Testis (tissue), 3 donors: Measurements from ENCODE around the gene OGFR. TPM values are rescaled to one million over a fixed set of nuclear protein-coding genes. Genes with fewer than 3 reads are reported as not detected.

ENCODE experiments used
- DNase-seq: peaks from one replicate; pipeline ENCODE4 v3.0.0-alpha.2; 2019
- H3K27ac ChIP-seq, 2 donors: fragments of 200-600 bp; sonication (generic); one replicate each; pipeline ENCODE4 v1.5.1; 2019
- H3K27me3 ChIP-seq: fragments of 200-600 bp; sonication (generic); one replicate; pipeline ENCODE4 v1.5.1; 2019
- H3K36me3 ChIP-seq: fragments of 200-600 bp; sonication (generic); one replicate; pipeline ENCODE4 v1.5.1; 2017; ENCODE audit warnings: low read depth; ENCODE audit errors: missing control alignments
- H3K4me1 ChIP-seq: fragments of 200-600 bp; sonication (generic); one replicate; pipeline ENCODE4 v1.5.1; 2019
- H3K4me3 ChIP-seq, 2 donors: fragments of 200-600 bp; sonication (generic); one replicate each; pipeline ENCODE4 v1.5.1; 2017 to 2019
- H3K9me3 ChIP-seq: fragments of 200-600 bp; sonication (generic); one replicate; pipeline ENCODE4 v1.5.1; 2017
- POLR2A ChIP-seq: fragments of 450-650 bp; IDR thresholded peaks from one replicate; pipeline ENCODE4 v1.6.1; 2017; ENCODE audit warnings: antibody characterized with exemption, mild to moderate bottlenecking, moderate library complexity
- WGBS, 2 donors: methylation state at CpG; one replicate each; pipeline ENCODE4 v1.1.5; 2018; 5-methylcytosine and 5-hydroxymethylcytosine counted together
- intact Hi-C: fragments of 100-400 bp; cut with DNase I; formaldehyde crosslinking; loops from one replicate; pipeline ENCODE4 v1.15.1; 2023; ENCODE audit warnings: low total_unique reads
- polyA plus RNA-seq: library from polyadenylated mRNA; stranded (reverse); fragments of 350-450 nt; fragmentation: Illumina TruSeq; extraction: RNeasy Lipid Tissue Mini Kit (QIAGEN cat#74804); gene quantifications from one replicate; pipeline ENCODE4 v1.2.3, GENCODE V29; 2014; ENCODE audit warnings: low read depth, low replicate concordance; ENCODE audit not compliant: insufficient read depth
- total RNA-seq, 2 donors: library from RNA; depleted of rRNA; stranded (reverse); fragments of >200 nt; gene quantifications; one replicate each; pipeline ENCODE4 v1.2.3, GENCODE V29; 2016
- TF ChIP-seq, protein P1 (sequence below), 3 experiments: fragments of 450-650 bp in 2 of 3; fragments of 200-600 bp in 1 of 3; sonication (generic) in 1 of 3; IDR thresholded peaks; one replicate each; pipeline ENCODE4 v1.5.1; 2016 to 2019; ENCODE audit warnings: antibody characterized with exemption in 3 of 3, mild to moderate bottlenecking in 2 of 3, moderate library complexity in 1 of 3

Gene OGFR
- total and polyA plus RNA-seq, 3 donors from 2014 or later: 23.7 to 57.0 (median 46.6) TPM

DNA sequence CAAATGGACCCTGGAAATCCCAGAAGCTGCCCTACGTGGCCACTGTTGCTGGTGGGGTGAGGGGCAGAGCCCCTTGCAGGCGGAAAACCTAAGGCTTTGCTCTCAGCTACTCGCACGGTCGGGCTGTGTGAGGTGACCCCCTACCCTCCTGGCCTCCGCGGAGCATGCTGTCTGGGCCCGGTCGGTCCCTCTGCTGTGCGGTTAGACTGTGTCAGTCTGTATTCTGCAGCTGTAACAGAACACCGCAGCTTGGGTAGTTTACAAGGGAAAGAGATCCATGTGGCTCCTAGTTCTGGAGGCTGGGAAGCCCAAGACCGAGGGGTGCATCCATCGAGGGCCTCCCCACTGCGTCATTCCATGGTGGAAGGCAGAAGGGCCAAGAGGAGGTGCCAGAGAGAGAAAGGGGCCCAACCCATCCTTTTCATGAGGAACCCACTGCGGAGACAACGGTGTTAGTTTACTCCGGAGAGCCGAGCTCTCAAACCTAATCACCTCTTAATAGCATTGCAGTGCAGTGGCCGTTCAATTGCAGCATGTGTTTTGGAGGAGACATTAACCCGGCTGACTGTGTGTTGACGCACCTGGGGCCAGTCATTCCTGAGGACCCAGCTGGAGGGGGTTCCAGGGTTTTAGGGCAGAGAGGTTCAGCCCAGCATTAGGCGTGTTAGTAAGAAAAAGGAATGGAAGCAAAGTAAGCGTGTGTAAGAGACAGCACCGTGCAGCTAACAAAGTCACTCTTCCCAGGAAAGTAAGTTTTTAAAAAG lies 30.5 kb downstream of the OGFR start:
- no peak for DNase-seq
- H3K27ac ChIP-seq: no peak overlapping the region

DNA sequence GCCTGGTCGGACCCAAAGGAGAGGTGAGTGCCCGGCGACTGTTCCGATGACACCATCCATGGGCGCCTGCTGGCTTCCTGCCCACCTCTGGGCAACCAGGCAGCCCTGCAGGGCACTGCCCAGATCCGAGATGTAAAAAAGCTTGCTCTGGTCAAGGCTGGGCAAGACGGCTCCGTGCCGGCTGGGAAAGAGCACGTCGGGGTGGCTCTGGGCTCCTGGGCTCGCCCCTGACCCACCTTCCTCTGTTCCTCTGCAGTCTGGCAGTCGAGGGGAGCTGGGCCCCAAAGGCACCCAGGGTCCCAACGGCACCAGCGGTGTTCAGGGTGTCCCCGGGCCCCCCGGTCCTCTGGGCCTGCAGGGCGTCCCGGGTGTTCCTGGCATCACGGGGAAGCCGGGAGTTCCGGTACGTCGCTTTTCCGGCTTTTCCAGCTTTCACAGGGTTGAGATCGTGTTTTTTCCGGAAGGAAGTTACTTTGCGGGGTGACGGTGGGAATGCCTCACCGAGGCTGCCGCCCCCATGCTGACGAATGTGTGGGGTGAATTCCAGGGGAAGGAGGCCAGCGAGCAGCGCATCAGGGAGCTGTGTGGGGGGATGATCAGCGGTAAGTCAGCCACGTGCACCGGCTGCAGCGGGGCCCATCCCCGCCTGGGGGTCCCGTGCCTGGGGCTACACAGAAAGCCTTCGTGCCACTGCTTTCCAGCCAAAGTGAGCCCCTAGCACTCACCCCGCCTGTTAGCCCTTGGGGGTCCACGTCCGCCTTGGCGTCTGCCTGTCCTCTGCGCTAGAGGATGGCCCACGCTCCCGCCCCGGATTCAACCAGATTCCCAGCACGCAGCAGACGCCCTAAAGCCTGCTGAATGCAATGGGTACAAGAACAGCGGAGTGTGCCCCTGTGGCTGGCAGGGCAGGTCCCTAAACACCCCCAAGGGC lies 31.6 kb downstream of the OGFR start:
- no peaks in the 10 kb centered on the region for H3K36me3 ChIP-seq
- H3K27ac ChIP-seq: no peak overlapping the region
- WGBS, 2 donors: 82 to 84% methylated on average over 35 to 52 of the region's 52 CpGs
- no peaks in the 10 kb centered on the region for H3K27me3 ChIP-seq
- intact Hi-C loops: no loop called here
- H3K4me3 ChIP-seq: no peak overlapping the region
- DNase-seq: no peak
- no peaks in the 10 kb centered on the region for H3K9me3 ChIP-seq
- TF ChIP-seq POLR2A: no peak
- TF ChIP-seq, protein P1, sequence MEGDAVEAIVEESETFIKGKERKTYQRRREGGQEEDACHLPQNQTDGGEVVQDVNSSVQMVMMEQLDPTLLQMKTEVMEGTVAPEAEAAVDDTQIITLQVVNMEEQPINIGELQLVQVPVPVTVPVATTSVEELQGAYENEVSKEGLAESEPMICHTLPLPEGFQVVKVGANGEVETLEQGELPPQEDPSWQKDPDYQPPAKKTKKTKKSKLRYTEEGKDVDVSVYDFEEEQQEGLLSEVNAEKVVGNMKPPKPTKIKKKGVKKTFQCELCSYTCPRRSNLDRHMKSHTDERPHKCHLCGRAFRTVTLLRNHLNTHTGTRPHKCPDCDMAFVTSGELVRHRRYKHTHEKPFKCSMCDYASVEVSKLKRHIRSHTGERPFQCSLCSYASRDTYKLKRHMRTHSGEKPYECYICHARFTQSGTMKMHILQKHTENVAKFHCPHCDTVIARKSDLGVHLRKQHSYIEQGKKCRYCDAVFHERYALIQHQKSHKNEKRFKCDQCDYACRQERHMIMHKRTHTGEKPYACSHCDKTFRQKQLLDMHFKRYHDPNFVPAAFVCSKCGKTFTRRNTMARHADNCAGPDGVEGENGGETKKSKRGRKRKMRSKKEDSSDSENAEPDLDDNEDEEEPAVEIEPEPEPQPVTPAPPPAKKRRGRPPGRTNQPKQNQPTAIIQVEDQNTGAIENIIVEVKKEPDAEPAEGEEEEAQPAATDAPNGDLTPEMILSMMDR (IDR thresholded peaks at IDR 0.05): no peak
- no peaks in the 10 kb centered on the region for H3K4me1 ChIP-seq

More for the DNA sequence above, 30.5 kb downstream of the OGFR start:
- TF ChIP-seq POLR2A: no peak
- TF ChIP-seq, protein P1 (IDR thresholded peaks at IDR 0.05): no peak
- Histone ChIP-seq H3K4me3 (no peak overlapping the region), H3K36me3 (no peaks in the 10 kb centered on the region), H3K27me3 (no peaks in the 10 kb centered on the region), H3K9me3 (no peaks in the 10 kb centered on the region), H3K4me1 (no peaks in the 10 kb centered on the region)
- intact Hi-C loops: no loop called here
- 91% methylated on average over 24 of the region's 24 CpGs for WGBS, 2 donors

DNA sequence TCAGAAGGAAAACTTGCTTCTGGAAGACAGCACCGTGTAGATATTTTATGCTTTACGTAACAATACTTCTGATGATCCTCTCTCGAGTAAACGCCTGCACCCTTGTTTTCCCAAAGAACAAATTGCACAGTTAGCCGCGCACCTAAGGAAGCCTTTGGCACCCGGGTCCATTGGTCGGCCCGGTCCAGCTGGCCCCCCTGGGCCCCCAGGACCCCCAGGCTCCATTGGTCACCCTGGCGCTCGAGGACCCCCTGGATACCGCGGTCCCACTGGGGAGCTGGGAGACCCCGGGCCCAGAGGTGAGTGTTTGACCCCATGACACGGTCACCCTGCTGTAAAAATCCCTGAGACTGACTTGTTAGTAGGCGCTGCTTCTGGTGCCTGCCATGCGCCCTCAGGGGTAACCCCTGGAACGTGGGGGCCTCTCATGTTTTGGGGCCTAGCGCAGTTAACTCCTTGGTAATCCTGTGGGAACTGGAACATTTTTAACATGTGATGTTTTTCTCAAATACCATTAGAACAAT lies 32.4 kb downstream of the OGFR start:
- Histone ChIP-seq H3K36me3 (no peaks in the 10 kb centered on the region), H3K4me3 (no peak overlapping the region), H3K27me3 (no peaks in the 10 kb centered on the region), H3K4me1 (no peaks in the 10 kb centered on the region), H3K27ac (no peak overlapping the region), H3K9me3 (no peaks in the 10 kb centered on the region)
- DNase-seq: no peak
- intact Hi-C loops: no loop called here
- 86 to 93% methylated on average over 12 to 19 of the region's 19 CpGs for WGBS, 2 donors
- TF ChIP-seq, protein P1 (IDR thresholded peaks at IDR 0.05): no peak
- TF ChIP-seq POLR2A: no peak

DNA sequence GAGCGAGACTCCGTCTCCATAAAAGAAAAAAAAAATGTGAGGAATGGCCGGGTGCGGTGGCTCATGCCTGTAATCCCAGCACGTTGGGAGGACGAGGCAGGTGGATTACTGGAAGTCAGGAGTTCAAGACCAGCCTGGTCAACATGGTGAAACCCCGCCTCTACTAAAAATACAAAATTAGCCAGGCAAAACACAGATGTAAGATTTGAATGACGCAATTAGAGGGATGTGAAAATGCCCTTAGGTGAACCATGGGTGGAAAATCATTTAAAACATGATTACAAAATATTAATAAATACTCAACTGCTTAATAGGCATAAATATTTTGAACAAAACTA lies 33.1 kb downstream of the OGFR start:
- WGBS, 2 donors: 89 to 96% methylated on average over 8 of the region's 8 CpGs
- Histone ChIP-seq H3K27me3 (no peaks in the 10 kb centered on the region), H3K36me3 (no peaks in the 10 kb centered on the region), H3K4me3 (no peak overlapping the region), H3K4me1 (no peaks in the 10 kb centered on the region), H3K27ac (no peak overlapping the region), H3K9me3 (no peaks in the 10 kb centered on the region)
- no peak for DNase-seq
- TF ChIP-seq, protein P1 (IDR thresholded peaks at IDR 0.05): no peak
- TF ChIP-seq POLR2A: no peak
- intact Hi-C loops: no loop called here
